ENCODE data around the gene WWOX. TPM values are rescaled to one million over a fixed set of nuclear protein-coding genes. Genes with fewer than 3 reads are reported as not detected.

The WWOX gene
- total and polyA plus RNA-seq, 2 of the 13 experiments (the other 11 are each of a cell fraction or from before 2014, with no cell fraction given) = 9.1 to 37.4 TPM

- TF ChIP-seq ZNF101 (CRISPR knock-in tag; IDR thresholded peaks at IDR 0.05; ENCODE audit: borderline replicate concordance, low read depth) = no peak
- TF ChIP-seq AFF4 (CRISPR knock-in tag; IDR thresholded peaks at IDR 0.05) = no peak
- TF ChIP-seq UBTF (CRISPR knock-in tag; IDR thresholded peaks at IDR 0.05) = no peak
- no peak for TF ChIP-seq ZNF329 (CRISPR knock-in tag; IDR thresholded peaks at IDR 0.05; ENCODE audit: low read depth)
- TF ChIP-seq ZC3H4 (CRISPR knock-in tag; IDR thresholded peaks at IDR 0.05; ENCODE audit: borderline replicate concordance) = no peak
- TF ChIP-seq RBM39 (IDR thresholded peaks at IDR 0.05; ENCODE audit: low read depth, low read length, poor library complexity, severe bottlenecking) = no peak
- TF ChIP-seq ZMYM4 (CRISPR knock-in tag; IDR thresholded peaks at IDR 0.05) = peak; percentile 59
- no peak for TF ChIP-seq ZNF710 (CRISPR knock-in tag; IDR thresholded peaks at IDR 0.05; ENCODE audit: borderline replicate concordance)
- no peak for TF ChIP-seq ZNF44 (CRISPR knock-in tag; IDR thresholded peaks at IDR 0.05)
- TF ChIP-seq SIN3B (IDR thresholded peaks at IDR 0.05; ENCODE audit: low read length) = no peak
- peak; percentile 74 for TF ChIP-seq CEBPG (CRISPR knock-in tag; IDR thresholded peaks at IDR 0.05)
- TF ChIP-seq SMAD9 (CRISPR knock-in tag; IDR thresholded peaks at IDR 0.05) = no peak
- TF ChIP-seq NFAT5 (CRISPR knock-in tag; IDR thresholded peaks at IDR 0.05) = no peak
- TF ChIP-seq ATF4 (CRISPR knock-in tag; IDR thresholded peaks at IDR 0.05) = 0 out of 4 replicates have a peak, but pooled peaks of 1 of the 2 experiments have one; percentile 19
- no peak for TF ChIP-seq PHF8 (CRISPR knock-in tag; IDR thresholded peaks at IDR 0.05)
These were observed 607.2 kb downstream of the WWOX start (continued) for GRCh38 chr16:78706637-78707036.
